ENCODE results near the gene APOL6.
"Not testable (repeated sequence)": the region's sequence is repeated elsewhere in the genome, so short reads cannot be mapped to it uniquely, and the experiment has no call there.

The APOL6 gene

DNA sequence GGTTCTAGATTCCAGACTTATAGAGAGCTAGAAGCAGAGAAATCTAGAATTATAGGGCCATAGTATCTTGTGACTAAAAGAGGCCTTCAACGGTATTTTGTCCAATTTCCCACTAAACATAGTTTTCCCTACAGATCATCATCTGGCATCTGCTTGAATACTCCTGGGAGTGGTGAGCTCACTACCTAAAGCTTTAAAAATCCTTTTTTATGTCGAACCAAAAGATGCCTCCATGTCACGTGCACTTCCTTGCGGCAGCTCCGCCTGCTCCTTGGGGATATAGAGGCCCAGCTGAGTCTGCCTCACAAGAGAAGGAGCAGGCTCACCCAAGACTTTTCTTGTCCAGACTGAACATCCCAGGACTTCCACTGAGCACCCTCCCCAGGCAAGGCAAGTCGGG lies 26.8 kb upstream of the APOL6 start:
- ChIA-PET POLR2A (ENCODE audit: low non-redundant PET) (interaction anchor here (0.6 kb wide), 1 partner anchor 130 kb away, joined by 6 read pairs; no protein-coding TSS in a partner anchor), CTCF (interaction anchor here (0.5 to 0.7 kb wide), 3 partner anchors 130 to 578 kb away, joined by 3 to 4 read pairs (median 3); no protein-coding TSS in a partner anchor)
- H3K27ac ChIP-seq = peak overlapping the region; percentile 56; the same call in 1 of the 2 replicates
- no peak for DNase-seq (ENCODE audit: low spot score)
- TF ChIP-seq, protein P1, sequence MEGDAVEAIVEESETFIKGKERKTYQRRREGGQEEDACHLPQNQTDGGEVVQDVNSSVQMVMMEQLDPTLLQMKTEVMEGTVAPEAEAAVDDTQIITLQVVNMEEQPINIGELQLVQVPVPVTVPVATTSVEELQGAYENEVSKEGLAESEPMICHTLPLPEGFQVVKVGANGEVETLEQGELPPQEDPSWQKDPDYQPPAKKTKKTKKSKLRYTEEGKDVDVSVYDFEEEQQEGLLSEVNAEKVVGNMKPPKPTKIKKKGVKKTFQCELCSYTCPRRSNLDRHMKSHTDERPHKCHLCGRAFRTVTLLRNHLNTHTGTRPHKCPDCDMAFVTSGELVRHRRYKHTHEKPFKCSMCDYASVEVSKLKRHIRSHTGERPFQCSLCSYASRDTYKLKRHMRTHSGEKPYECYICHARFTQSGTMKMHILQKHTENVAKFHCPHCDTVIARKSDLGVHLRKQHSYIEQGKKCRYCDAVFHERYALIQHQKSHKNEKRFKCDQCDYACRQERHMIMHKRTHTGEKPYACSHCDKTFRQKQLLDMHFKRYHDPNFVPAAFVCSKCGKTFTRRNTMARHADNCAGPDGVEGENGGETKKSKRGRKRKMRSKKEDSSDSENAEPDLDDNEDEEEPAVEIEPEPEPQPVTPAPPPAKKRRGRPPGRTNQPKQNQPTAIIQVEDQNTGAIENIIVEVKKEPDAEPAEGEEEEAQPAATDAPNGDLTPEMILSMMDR (conservative IDR thresholded peaks at IDR 0.05; ENCODE audit: low read depth) = no peak

DNA sequence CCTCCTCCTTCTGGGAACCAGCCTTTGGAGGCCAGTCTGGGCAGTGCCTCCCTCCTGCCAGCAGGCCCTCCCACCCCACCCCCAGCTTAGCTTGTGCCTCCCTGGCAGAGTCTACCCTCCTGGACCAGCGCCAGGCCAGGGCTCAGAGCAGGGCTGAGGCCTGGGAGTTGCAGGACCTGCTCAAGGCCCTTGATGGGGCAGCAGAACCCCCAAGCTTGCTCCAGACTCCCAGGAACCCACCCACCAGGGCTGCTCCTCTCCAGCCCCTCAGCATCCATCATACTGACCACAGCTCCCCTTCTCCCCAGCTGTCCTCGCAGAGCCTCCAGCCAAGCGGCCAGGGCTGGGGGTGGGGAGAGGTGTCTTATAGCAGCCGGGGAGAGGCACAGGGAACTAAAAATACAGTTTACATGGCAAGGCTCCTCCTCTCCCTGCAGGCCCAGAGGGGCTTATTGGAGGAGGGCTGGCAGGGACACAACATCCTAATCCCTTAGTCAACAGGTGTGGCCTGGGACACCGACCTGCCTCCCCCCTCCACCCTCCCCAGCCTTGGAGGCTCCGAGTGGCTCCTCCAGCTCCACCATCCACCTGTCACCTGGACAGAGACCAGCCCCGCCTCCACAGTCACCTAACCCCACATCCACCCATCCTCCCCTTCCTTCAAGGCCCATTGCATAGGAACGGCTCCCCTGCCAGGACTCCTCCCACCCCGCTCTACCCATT lies 25.9 kb upstream of the APOL6 start:
- no peak for DNase-seq (ENCODE audit: low spot score)
- POLR2A ChIA-PET (ENCODE audit: low non-redundant PET) = interaction anchor here (0.6 kb wide), 1 partner anchor 131 kb away, joined by 6 read pairs; no protein-coding TSS in a partner anchor
- H3K27ac ChIP-seq = peak overlapping the region; percentile 56
- TF ChIP-seq, protein P1 (conservative IDR thresholded peaks at IDR 0.05; ENCODE audit: low read depth) = no peak
- CTCF ChIA-PET = interaction anchor here (0.7 to 1.0 kb wide), 2 partner anchors 271 to 577 kb away, joined by 3 to 4 read pairs; no protein-coding TSS in a partner anchor

DNA sequence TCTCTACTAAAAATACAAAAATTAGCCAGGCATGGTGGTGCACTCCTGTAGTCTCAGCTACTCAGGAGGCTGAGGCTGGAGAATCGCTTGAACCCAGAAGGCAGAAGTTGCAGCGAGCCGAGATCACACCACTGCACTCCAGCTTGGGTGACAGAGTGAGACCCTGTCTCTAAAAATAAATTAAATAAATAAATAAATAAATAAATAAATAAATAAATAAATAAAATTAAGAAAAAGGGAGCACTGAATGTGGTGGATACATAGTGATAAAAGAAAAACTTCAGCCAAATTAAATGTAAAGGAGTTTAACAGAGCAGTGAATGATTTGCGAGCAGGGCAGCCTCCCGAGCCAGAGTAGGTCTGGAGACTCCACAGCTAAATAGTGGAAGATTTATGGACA lies 24.4 kb upstream of the APOL6 start:
- POLR2A ChIA-PET (ENCODE audit: low non-redundant PET); CTCF ChIA-PET; H3K27ac ChIP-seq; DNase-seq (ENCODE audit: low spot score): not testable (repeated sequence)

DNA sequence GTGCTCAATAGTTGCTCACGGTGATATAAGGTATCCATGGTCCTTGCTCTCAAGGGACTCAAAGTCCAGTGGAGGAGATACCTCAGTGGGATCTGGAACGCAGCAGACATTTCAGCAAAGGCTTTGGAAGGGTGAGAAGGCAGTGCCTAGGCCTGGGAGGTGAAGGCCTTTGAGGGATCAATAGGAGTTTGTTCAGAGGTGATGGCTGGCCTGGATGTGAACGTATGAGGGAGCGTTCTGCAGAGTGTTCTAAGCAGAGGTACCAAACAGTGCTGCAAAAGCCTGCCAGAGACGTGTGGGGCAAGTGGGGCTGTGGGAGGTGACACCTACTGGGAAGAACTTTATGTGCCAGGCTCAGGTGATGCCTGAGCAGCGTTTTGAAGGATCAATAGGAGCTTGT lies 23.7 kb upstream of the APOL6 start:
- TF ChIP-seq, protein P1 (conservative IDR thresholded peaks at IDR 0.05; ENCODE audit: low read depth) = no peak
- DNase-seq (ENCODE audit: low spot score) = no peak
- POLR2A ChIA-PET (ENCODE audit: low non-redundant PET) = no interaction called here
- no peak overlapping the region for H3K27ac ChIP-seq
- CTCF ChIA-PET = no interaction called here

DNA sequence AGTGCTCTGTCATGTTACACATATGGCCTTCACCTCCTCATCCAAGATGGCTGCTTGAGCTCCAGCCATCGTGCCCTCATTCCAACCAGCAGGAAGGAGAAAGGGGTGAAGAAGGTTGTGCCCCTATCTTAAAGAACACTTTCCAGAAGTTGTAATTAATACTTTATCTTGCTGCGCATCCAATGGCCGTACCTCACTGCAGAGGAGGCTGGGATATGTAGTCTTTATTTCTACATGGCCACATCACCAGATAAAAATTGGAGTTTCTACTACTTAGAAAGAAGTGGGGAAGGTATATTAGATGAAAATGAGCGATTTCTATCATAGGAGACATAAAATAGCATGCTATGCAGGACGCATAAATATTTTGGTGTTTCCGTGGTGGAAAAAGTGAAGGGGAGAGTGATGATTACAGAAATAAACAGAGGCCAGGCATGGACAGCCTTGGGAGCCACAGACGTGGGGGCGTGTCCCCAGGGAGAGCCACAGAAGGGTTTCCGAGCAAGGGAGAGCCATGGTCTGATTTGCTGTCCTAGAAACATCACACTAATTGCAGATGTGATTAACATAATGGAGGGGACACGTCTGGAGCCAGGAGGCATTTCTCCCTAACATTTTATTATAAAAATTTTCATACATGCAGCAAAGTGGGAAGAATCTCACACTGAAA lies 22.3 kb upstream of the APOL6 start:
- ChIA-PET CTCF (no interaction called here), POLR2A (ENCODE audit: low non-redundant PET) (no interaction called here)
- TF ChIP-seq, protein P1 (conservative IDR thresholded peaks at IDR 0.05; ENCODE audit: low read depth) = no peak
- no peak for DNase-seq (ENCODE audit: low spot score)
- no peak overlapping the region for H3K27ac ChIP-seq

DNA sequence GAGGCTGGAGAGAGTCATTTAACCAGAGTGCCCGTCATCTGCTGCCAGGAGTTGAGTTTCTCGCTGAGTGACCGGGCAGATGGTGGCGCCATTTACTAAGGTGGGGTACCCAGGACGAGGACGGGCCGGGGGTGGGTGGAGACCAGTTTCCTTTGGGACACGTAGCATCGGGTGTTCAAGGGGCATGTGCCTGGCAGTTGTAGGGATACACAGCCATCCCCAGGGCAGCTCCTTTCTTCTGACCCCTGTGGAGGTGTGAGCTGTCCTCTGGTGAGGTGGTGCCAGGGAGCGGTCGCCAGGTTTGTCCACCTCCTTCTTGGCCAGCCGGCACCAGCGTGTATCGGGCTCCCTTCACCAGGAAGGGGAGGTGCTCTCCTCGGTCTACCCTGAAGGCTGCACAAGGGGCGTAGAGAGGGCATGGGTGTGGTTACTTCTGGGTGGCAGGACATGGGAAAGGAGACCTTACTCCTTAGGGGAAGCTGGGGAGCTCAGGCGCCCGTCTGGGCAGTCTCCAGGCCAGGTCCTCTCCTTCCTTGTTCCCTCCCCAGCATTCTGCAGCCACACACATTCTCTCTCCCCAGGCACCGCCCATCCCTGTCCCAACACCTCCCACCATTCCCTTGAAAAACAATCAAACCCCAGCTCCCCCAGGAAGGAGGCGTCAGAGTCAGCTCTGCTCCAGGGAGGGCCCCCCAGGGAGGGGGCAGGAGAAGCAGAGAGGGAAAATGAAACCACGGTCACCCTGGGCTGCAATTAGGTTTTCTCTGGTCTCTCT lies 20.8 kb upstream of the APOL6 start:
- peak overlapping the region; percentile 97 for H3K27ac ChIP-seq
- peak; percentile 57 for DNase-seq (ENCODE audit: low spot score)
- TF ChIP-seq, protein P1 (conservative IDR thresholded peaks at IDR 0.05; ENCODE audit: low read depth) = peak; percentile 76
- ChIA-PET CTCF (interaction anchor here (0.5 to 0.8 kb wide), 4 partner anchors 59 to 288 kb away, joined by 3 to 5 read pairs (median 4); no protein-coding TSS in a partner anchor), POLR2A (ENCODE audit: low non-redundant PET) (interaction anchor here (0.5 kb wide), 1 partner anchor 213 kb away, joined by 11 read pairs; no protein-coding TSS in a partner anchor)

Data from RWPE1 (cell line).